Measurements from ENCODE around the gene LRGUK. TPM values are rescaled to one million over a fixed set of nuclear protein-coding genes. Genes with fewer than 3 reads are reported as not detected.

The LRGUK gene
- total RNA-seq, 3 donors from 2014 or later, result 0.19 to 1.2 (median 0.47) TPM

- TF ChIP-seq CTCF (IDR thresholded peaks at IDR 0.05), result no peak
- ATAC-seq (no peak), DNase-seq (no peak)
- Histone ChIP-seq H3K4me3 (no peak overlapping the region), H3K4me1 (ENCODE audit: low read depth) (no peaks in the 10 kb centered on the region), H3K9me3 (no peaks in the 10 kb centered on the region), H3K36me3 (ENCODE audit: low read depth) (no peaks in the 10 kb centered on the region)
- intact Hi-C loops (cut with DNase I, micrococcal nuclease), result no loop called here
Measured at GRCh38 chr7:134276951-134277350, 149.8 kb downstream of the LRGUK start.

- no peaks in the 10 kb centered on the region for H3K36me3 ChIP-seq (ENCODE audit: low read depth)
- intact Hi-C loops (cut with DNase I, micrococcal nuclease), result no loop called here
- H3K4me3 ChIP-seq, result no peak overlapping the region
- no peak for DNase-seq
- H3K9me3 ChIP-seq, result no peaks in the 10 kb centered on the region
- ATAC-seq, result no peak
- H3K4me1 ChIP-seq (ENCODE audit: low read depth), result no peaks in the 10 kb centered on the region
- no peak for TF ChIP-seq CTCF (IDR thresholded peaks at IDR 0.05)
Measured at GRCh38 chr7:134278502-134279153, 151.5 kb downstream of the LRGUK start.

- H3K36me3 ChIP-seq (ENCODE audit: low read depth), result no peaks in the 10 kb centered on the region
- no peak for TF ChIP-seq CTCF (IDR thresholded peaks at IDR 0.05)
- DNase-seq (no peak), ATAC-seq (no peak)
- H3K9me3 ChIP-seq, result no peaks in the 10 kb centered on the region
- H3K4me1 ChIP-seq (ENCODE audit: low read depth), result no peaks in the 10 kb centered on the region
- H3K4me3 ChIP-seq, result no peak overlapping the region
- intact Hi-C loops (cut with DNase I, micrococcal nuclease), result no loop called here
Measured at GRCh38 chr7:134279336-134279735, 152.2 kb downstream of the LRGUK start.

GRCh38 chr7:134279898-134280297, 152.8 kb downstream of the LRGUK start:
- ATAC-seq (no peak), DNase-seq (no peak)
- Histone ChIP-seq H3K9me3 (no peaks in the 10 kb centered on the region), H3K4me3 (no peak overlapping the region), H3K4me1 (ENCODE audit: low read depth) (no peaks in the 10 kb centered on the region), H3K36me3 (ENCODE audit: low read depth) (no peaks in the 10 kb centered on the region)
- no peak for TF ChIP-seq CTCF (IDR thresholded peaks at IDR 0.05)
- intact Hi-C loops (cut with DNase I, micrococcal nuclease), result no loop called here

- ATAC-seq (no peak), DNase-seq (no peak)
- no peaks in the 10 kb centered on the region for H3K4me1 ChIP-seq (ENCODE audit: low read depth)
- TF ChIP-seq CTCF (IDR thresholded peaks at IDR 0.05), result no peak
- intact Hi-C loops (cut with DNase I, micrococcal nuclease), result no loop called here
- H3K36me3 ChIP-seq (ENCODE audit: low read depth), result no peaks in the 10 kb centered on the region
- H3K4me3 ChIP-seq, result no peak overlapping the region
- no peaks in the 10 kb centered on the region for H3K9me3 ChIP-seq
Measured at GRCh38 chr7:134280508-134280907, 153.4 kb downstream of the LRGUK start.

- intact Hi-C loops (cut with DNase I, micrococcal nuclease), result no loop called here
- no peak for ATAC-seq
- H3K36me3 ChIP-seq (ENCODE audit: low read depth), result no peaks in the 10 kb centered on the region
Measured at GRCh38 chr7:134284011-134284410, 156.9 kb downstream of the LRGUK start.

More at GRCh38 chr7:134284011-134284410, 156.9 kb downstream of the LRGUK start:
- DNase-seq, result no peak
- Histone ChIP-seq H3K9me3 (no peaks in the 10 kb centered on the region), H3K4me3 (no peak overlapping the region), H3K4me1 (ENCODE audit: low read depth) (no peaks in the 10 kb centered on the region)
- no peak for TF ChIP-seq CTCF (IDR thresholded peaks at IDR 0.05)
